GM15510 (cell line): Measurements from ENCODE around the gene KRTDAP.

Experiments used
- POLR2A ChIP-seq: IDR thresholded peaks from 3 replicates; pipeline ENCODE4 v1.6.1; 2011; ENCODE audit warnings: borderline replicate concordance; ENCODE audit not compliant: insufficient read length; ENCODE audit errors: extremely low read depth

The KRTDAP gene

GRCh38 chr19:35506011-35506410 is 15.7 kb upstream of the KRTDAP start:
- TF ChIP-seq POLR2A: no peak

GRCh38 chr19:35502751-35503150 is 12.5 kb upstream of the KRTDAP start:
- no peak for TF ChIP-seq POLR2A

GRCh38 chr19:35501684-35502083 is 11.4 kb upstream of the KRTDAP start:
- TF ChIP-seq POLR2A: no peak

GRCh38 chr19:35500611-35501010 is 10.3 kb upstream of the KRTDAP start:
- TF ChIP-seq POLR2A: no peak

- no peak for TF ChIP-seq POLR2A
Observed at GRCh38 chr19:35498984-35499527, 8.8 kb upstream of the KRTDAP start.

GRCh38 chr19:35498220-35498619 is 8.0 kb upstream of the KRTDAP start:
- TF ChIP-seq POLR2A: no peak

GRCh38 chr19:35497406-35497805 is 7.1 kb upstream of the KRTDAP start:
- TF ChIP-seq POLR2A: no peak

GRCh38 chr19:35495107-35496064 is 5.1 kb upstream of the KRTDAP start:
- TF ChIP-seq POLR2A: no peak

GRCh38 chr19:35493971-35494370 is 3.7 kb upstream of the KRTDAP start:
- TF ChIP-seq POLR2A: no peak

- no peak for TF ChIP-seq POLR2A
Observed at GRCh38 chr19:35491836-35492360, 1.6 kb upstream of the KRTDAP start.

- no peak for TF ChIP-seq POLR2A
Observed at GRCh38 chr19:35488677-35489076, 1.6 kb downstream of the KRTDAP start.

- no peak for TF ChIP-seq POLR2A
Observed at GRCh38 chr19:35487656-35488182, 2.5 kb downstream of the KRTDAP start.

GRCh38 chr19:35486268-35486708 is 4.0 kb downstream of the KRTDAP start:
- TF ChIP-seq POLR2A: no peak

- TF ChIP-seq POLR2A: no peak
Observed at GRCh38 chr19:35484252-35485036, 5.8 kb downstream of the KRTDAP start.

GRCh38 chr19:35483089-35483488 is 7.2 kb downstream of the KRTDAP start:
- TF ChIP-seq POLR2A: no peak

- TF ChIP-seq POLR2A: no peak
Observed at GRCh38 chr19:35478794-35479677, 11.2 kb downstream of the KRTDAP start.
